Tibial nerve (tissue), 3 donors: Measurements from ENCODE around the gene C11orf58.

Experiments
- CTCF ChIP-seq, 5 experiments: fragments of 200-600 bp in 3 of 5; fragments of 450-650 bp in 2 of 5; sonication (generic) in 3 of 5; IDR thresholded peaks; one replicate each; pipeline ENCODE4 v1.5.1; 2016 to 2019; ENCODE audit warnings: antibody characterized with exemption in 5 of 5, mild to moderate bottlenecking in 3 of 5, moderate library complexity in 2 of 5
- POLR2A ChIP-seq, 2 donors: fragments of 450-650 bp; IDR thresholded peaks; one replicate each; pipeline ENCODE4 v1.6.1; 2017; ENCODE audit warnings: antibody characterized with exemption in 2 of 2, mild to moderate bottlenecking in 2 of 2, moderate library complexity in 2 of 2

- TF ChIP-seq POLR2A (IDR thresholded peaks at IDR 0.05) = no peak
- no peak for TF ChIP-seq CTCF (IDR thresholded peaks at IDR 0.05)
Measured at GRCh38 chr11:16778286-16778685, 39.8 kb downstream of the C11orf58 start.
